Naive thymus-derived CD8-positive, alpha-beta T cell (primary cell): ENCODE measurements around the gene CGREF1. TPM values are rescaled to one million over a fixed set of nuclear protein-coding genes. Genes with fewer than 3 reads are reported as not detected.
A peak's percentile ranks its signal among the peaks of the same experiment; 100 is the strongest.

ENCODE experiments used
- ATAC-seq, 2 donors: fragments of 150-1000 bp; cut with Tn5 transposase in 1 of 2; sonication (Bioruptor Pico), chemical (Tn5 transposase) in 1 of 2; 1 replicate in 1 of 2; 2 replicates in 1 of 2; pipeline ENCODE4 v1.10.0; 2021; ENCODE audit warnings: mild to moderate bottlenecking in 2 of 2, moderate library complexity in 2 of 2
- POLR2A ChIA-PET: fragments of 350-600 bp; sonication (Branson Sonifier 250); formaldehyde crosslinking; loops from one replicate; lab custom pipeline; 2021; ENCODE audit warnings: antibody characterized with exemption; lab: Charles Lee
- DNase-seq, 10 donors: peaks; one replicate each; pipeline versions ENCODE4 v3.0.0 to v3.0.0-alpha.2; 2020 to 2022
- H3K27ac Mint-ChIP-seq, 10 donors: one replicate each; pipeline ENCODE4 v1.8.0; 2020 to 2022; ENCODE audit warnings: mild to moderate bottlenecking in 10 of 10, mixed read lengths in 10 of 10, moderate library complexity in 4 of 10, inconsistent platforms in 1 of 10
- H3K27me3 Mint-ChIP-seq, 5 donors: one replicate each; pipeline ENCODE4 v1.8.0; 2021 to 2022; ENCODE audit warnings: mixed read lengths in 5 of 5
- H3K36me3 Mint-ChIP-seq, 3 donors: one replicate each; pipeline ENCODE4 v1.8.0; 2020 to 2022; ENCODE audit warnings: mixed read lengths in 3 of 3, mild to moderate bottlenecking in 2 of 3, inconsistent platforms in 1 of 3
- H3K4me1 Mint-ChIP-seq, 4 donors: one replicate each; pipeline ENCODE4 v1.8.0; 2021 to 2022; ENCODE audit warnings: mixed read lengths in 4 of 4
- H3K4me3 Mint-ChIP-seq, 10 donors: one replicate each; pipeline ENCODE4 v1.8.0; 2020 to 2022; ENCODE audit warnings: mild to moderate bottlenecking in 10 of 10, mixed read lengths in 10 of 10, moderate library complexity in 6 of 10, inconsistent platforms in 1 of 10
- H3K9me3 Mint-ChIP-seq, 9 donors: one replicate each; pipeline ENCODE4 v1.8.0; 2020 to 2022; ENCODE audit warnings: mixed read lengths in 9 of 9, mild to moderate bottlenecking in 3 of 9, inconsistent platforms in 1 of 9, moderate library complexity in 1 of 9
- polyA plus RNA-seq, 3 donors: library from polyadenylated mRNA; unstranded; fragments of 300-500 nt; fragmentation: Illumina TruSeq; gene quantifications; one replicate each; pipeline ENCODE4 v1.2.3, GENCODE V29; 2021
- total RNA-seq, 8 experiments: library from RNA in 2 of 8; stranded (reverse) in 2 of 8; gene quantifications; one replicate each; pipeline ENCODE4 v1.2.3 and lab custom pipeline; 2021 to 2026

The CGREF1 gene
- total and polyA plus RNA-seq, 5 experiments from 2014 or later = 0.22 to 0.69 (median 0.40) TPM

GRCh38 chr2:27134781-27135477 is 16.0 kb upstream of the CGREF1 start:
- peak overlapping the region; percentile 57 to 98 (median 97) for H3K27ac Mint-ChIP-seq
- H3K9me3 Mint-ChIP-seq = peaks cover 0 to 2% (median 0%) of the 10 kb centered on the region in 9 donors
- POLR2A ChIA-PET = interaction anchor here (0.6 to 5.0 kb wide), 11 partner anchors 11 to 1445 kb away, joined by 3 to 55 read pairs (median 4); partner anchors contain the start of genes ABHD1, AGBL5, KHK and OST4
- H3K4me3 Mint-ChIP-seq = peak overlapping the region; percentile 90 to 98 (median 96)
- no peaks in the 10 kb centered on the region for H3K27me3 Mint-ChIP-seq
- DNase-seq = no peak
- H3K36me3 Mint-ChIP-seq = peaks cover 0 to 26% (median 1%) of the 10 kb centered on the region in 3 donors
- ATAC-seq = no peak
- peaks cover 16 to 34% (median 23%) of the 10 kb centered on the region in 4 donors for H3K4me1 Mint-ChIP-seq

GRCh38 chr2:27133905-27134780 is 15.2 kb upstream of the CGREF1 start, which contains the start of gene PREB:
TSS of gene PREB (minus strand) at chr2:27134636. CDS start at chr2:27134421, 215 bp downstream.
- DNase-seq (peak; percentile 94 to 99 (median 98)), ATAC-seq (peak; percentile 97 to 98)
- Mint-ChIP-seq H3K27ac (peak within 1 kb of the TSS; percentile 85 to 98 (median 97)), H3K27me3 (no peaks in the 10 kb centered on the region), H3K4me3 (peak within 1 kb of the TSS; percentile 90 to 98 (median 96)), H3K36me3 (peaks cover 0 to 32% (median 1%) of the 10 kb centered on the region in 3 donors), H3K9me3 (peaks cover 0 to 2% (median 0%) of the 10 kb centered on the region in 9 donors), H3K4me1 (peaks cover 19 to 37% (median 24%) of the 10 kb centered on the region in 4 donors)
- POLR2A ChIA-PET = interaction anchor here (0.7 to 5.0 kb wide), 12 partner anchors 8 to 1446 kb away, joined by 3 to 55 read pairs (median 4); partner anchors contain the start of genes ABHD1, AGBL5, KHK and OST4

GRCh38 chr2:27133195-27133875 is 14.4 kb upstream of the CGREF1 start:
- POLR2A ChIA-PET = interaction anchor here (1.1 to 5.0 kb wide), 8 partner anchors 7 to 246 kb away, joined by 3 to 55 read pairs (median 4); partner anchors contain the start of genes ABHD1, AGBL5, KHK and OST4

GRCh38 chr2:27131429-27131828 is 12.5 kb upstream of the CGREF1 start:
- peaks cover 19 to 37% (median 25%) of the 10 kb centered on the region in 4 donors for H3K4me1 Mint-ChIP-seq
- H3K27ac Mint-ChIP-seq = peak overlapping the region in 3 of 10 donors; percentile 15 to 65 (median 56)
- H3K27me3 Mint-ChIP-seq = no peaks in the 10 kb centered on the region
- peak overlapping the region in 2 of 10 donors; percentile 52 to 63 for H3K4me3 Mint-ChIP-seq
- H3K36me3 Mint-ChIP-seq = peaks cover 0 to 35% (median 1%) of the 10 kb centered on the region in 3 donors
- DNase-seq (no peak), ATAC-seq (no peak)
- H3K9me3 Mint-ChIP-seq = peaks cover 0 to 2% (median 0%) of the 10 kb centered on the region in 9 donors
- POLR2A ChIA-PET = interaction anchor here (5.0 kb wide), 1 partner anchor 7 kb away, joined by 55 read pairs; the partner anchor contains the start of gene ABHD1

More at GRCh38 chr2:27133195-27133875, 14.4 kb upstream of the CGREF1 start:
- Mint-ChIP-seq H3K4me1 (peaks cover 19 to 37% (median 25%) of the 10 kb centered on the region in 4 donors), H3K27ac (peak overlapping the region; percentile 74 to 97 (median 88)), H3K4me3 (peak overlapping the region; percentile 85 to 98 (median 96)), H3K9me3 (peaks cover 0 to 2% (median 0%) of the 10 kb centered on the region in 9 donors), H3K27me3 (no peaks in the 10 kb centered on the region), H3K36me3 (peaks cover 0 to 35% (median 1%) of the 10 kb centered on the region in 3 donors)
- no peak for ATAC-seq
- DNase-seq = no peak

GRCh38 chr2:27130396-27130795 is 11.5 kb upstream of the CGREF1 start:
- H3K4me3 Mint-ChIP-seq = peak overlapping the region in 1 of 10 donors; percentile 30

GRCh38 chr2:27128668-27129571 is 10.0 kb upstream of the CGREF1 start:
- DNase-seq (no peak), ATAC-seq (no peak)
- POLR2A ChIA-PET = no interaction called here
- Mint-ChIP-seq H3K36me3 (peaks cover 0 to 35% (median 0%) of the 10 kb centered on the region in 3 donors), H3K4me1 (peaks cover 19 to 30% (median 24%) of the 10 kb centered on the region in 4 donors), H3K27ac (peak overlapping the region in 9 of 10 donors; percentile 5 to 92 (median 48)), H3K9me3 (no peaks in the 10 kb centered on the region), H3K4me3 (no peak overlapping the region), H3K27me3 (no peaks in the 10 kb centered on the region)

More at GRCh38 chr2:27130396-27130795, 11.5 kb upstream of the CGREF1 start:
- H3K9me3 Mint-ChIP-seq = peaks cover 0 to 2% (median 0%) of the 10 kb centered on the region in 9 donors
- H3K36me3 Mint-ChIP-seq = peaks cover 0 to 35% (median 1%) of the 10 kb centered on the region in 3 donors
- DNase-seq = no peak
- H3K27me3 Mint-ChIP-seq = no peaks in the 10 kb centered on the region
- POLR2A ChIA-PET = no interaction called here
- H3K4me1 Mint-ChIP-seq = peaks cover 19 to 37% (median 25%) of the 10 kb centered on the region in 4 donors
- no peak for ATAC-seq
- H3K27ac Mint-ChIP-seq = peak overlapping the region in 3 of 10 donors; percentile 24 to 59 (median 44)

GRCh38 chr2:27127883-27128667 is 9.1 kb upstream of the CGREF1 start:
- Mint-ChIP-seq H3K4me1 (peaks cover 17 to 27% (median 21%) of the 10 kb centered on the region in 4 donors), H3K9me3 (no peaks in the 10 kb centered on the region), H3K27me3 (no peaks in the 10 kb centered on the region), H3K4me3 (no peak overlapping the region), H3K27ac (peak overlapping the region in 2 of 10 donors; percentile 43 to 59), H3K36me3 (peaks cover 0 to 35% (median 0%) of the 10 kb centered on the region in 3 donors)
- ATAC-seq (no peak), DNase-seq (no peak)
- POLR2A ChIA-PET = no interaction called here

GRCh38 chr2:27126252-27126710 is 7.4 kb upstream of the CGREF1 start:
- Mint-ChIP-seq H3K4me3 (no peak overlapping the region), H3K9me3 (no peaks in the 10 kb centered on the region), H3K36me3 (peaks cover 0 to 21% (median 0%) of the 10 kb centered on the region in 3 donors), H3K27me3 (no peaks in the 10 kb centered on the region), H3K27ac (peak overlapping the region in 3 of 10 donors; percentile 5 to 80 (median 31)), H3K4me1 (peaks cover 17 to 27% (median 22%) of the 10 kb centered on the region in 4 donors)
- ATAC-seq (no peak), DNase-seq (no peak)
- POLR2A ChIA-PET = interaction anchor here (0.7 kb wide), 2 partner anchors 8 to 55 kb away, joined by 3 to 5 read pairs; partner anchors contain the start of genes OST4 and PREB

- peaks cover 15 to 21% (median 18%) of the 10 kb centered on the region in 4 donors for H3K4me1 Mint-ChIP-seq
- peaks cover 0 to 10% (median 0%) of the 10 kb centered on the region in 3 donors for H3K36me3 Mint-ChIP-seq
- H3K27me3 Mint-ChIP-seq = peaks cover 1 to 4% (median 2%) of the 10 kb centered on the region in 5 donors
- ATAC-seq = no peak
- H3K4me3 Mint-ChIP-seq = peak overlapping the region in 2 of 10 donors; percentile 33 to 92
- no peak overlapping the region for H3K27ac Mint-ChIP-seq
- DNase-seq = no peak
- POLR2A ChIA-PET = interaction anchor here (0.7 to 3.3 kb wide), 5 partner anchors 8 to 305 kb away, joined by 3 to 55 read pairs (median 6); partner anchors contain the start of genes AGBL5, OST4 and PREB
- no peaks in the 10 kb centered on the region for H3K9me3 Mint-ChIP-seq
Measured at GRCh38 chr2:27125104-27125503, 6.2 kb upstream of the CGREF1 start.
